ENCODE measurements around the gene RAB11FIP3. TPM values are rescaled to one million over a fixed set of nuclear protein-coding genes. Genes with fewer than 3 reads are reported as not detected.
A peak's percentile ranks its signal among the peaks of the same experiment; 100 is the strongest.
"Not testable (repeated sequence)": the region's sequence is repeated elsewhere in the genome, so short reads cannot be mapped to it uniquely, and the experiment has no call there.

RAB11FIP3 gene
- total RNA-seq, 1 donor from 2014 or later = 26.5 TPM

DNA sequence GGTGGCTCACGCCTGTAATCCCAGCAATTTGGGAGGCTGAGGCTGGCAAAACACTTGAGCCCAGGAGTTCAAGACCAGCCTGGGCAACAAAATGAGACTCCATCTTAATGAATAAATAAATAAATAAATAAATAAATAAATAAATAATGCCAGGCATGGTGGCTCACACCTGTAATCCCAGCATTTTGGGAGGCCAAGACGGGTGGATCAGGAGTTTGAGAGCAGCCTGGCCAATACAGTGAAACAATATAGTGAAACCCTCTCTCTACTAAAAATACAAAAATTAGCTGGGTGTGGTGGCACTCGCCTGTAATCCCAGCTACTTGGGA is 10.3 kb upstream of the RAB11FIP3 start:
- DNase-seq (ENCODE audit: low spot score in 2 of 2) = not testable (repeated sequence)

GRCh38 chr16:422179-422578 is 3.3 kb upstream of the RAB11FIP3 start:
- FAIRE-seq; DNase-seq (ENCODE audit: low spot score in 2 of 2): not testable (repeated sequence)

More for the DNA sequence above, 10.3 kb upstream of the RAB11FIP3 start:
- not testable (repeated sequence) for FAIRE-seq

DNA sequence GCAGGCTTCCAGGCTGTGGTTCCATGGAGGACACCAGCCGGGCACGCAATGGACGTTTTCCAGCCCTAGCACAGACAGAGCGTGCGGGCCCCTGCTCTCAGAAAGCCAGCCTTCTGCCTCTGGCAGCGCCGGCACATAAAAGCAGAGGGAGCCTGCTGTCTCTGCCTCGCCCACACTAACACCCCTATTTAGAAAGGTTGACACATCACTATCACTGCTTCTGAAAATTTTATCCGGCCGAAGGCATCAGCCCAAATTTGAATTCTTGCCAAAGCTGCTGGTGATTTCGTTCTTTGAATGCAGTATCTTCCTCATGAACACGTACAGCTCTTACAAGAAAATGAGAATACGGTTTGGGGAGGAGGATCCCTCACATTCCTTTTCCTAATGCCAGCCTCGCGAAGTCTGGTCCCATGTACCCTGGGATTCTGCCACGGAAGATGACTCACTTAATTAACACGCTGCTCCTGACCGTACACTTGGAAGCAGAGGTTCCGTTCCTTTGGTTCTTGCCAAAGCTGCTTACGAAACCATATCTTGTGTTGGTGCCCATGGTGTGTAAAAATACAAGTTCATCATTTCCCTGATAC is 1.3 kb upstream of the RAB11FIP3 start:
- FAIRE-seq (no peak), DNase-seq (ENCODE audit: low spot score in 2 of 2) (peak in 1 of 2 donors; percentile 63)

DNA sequence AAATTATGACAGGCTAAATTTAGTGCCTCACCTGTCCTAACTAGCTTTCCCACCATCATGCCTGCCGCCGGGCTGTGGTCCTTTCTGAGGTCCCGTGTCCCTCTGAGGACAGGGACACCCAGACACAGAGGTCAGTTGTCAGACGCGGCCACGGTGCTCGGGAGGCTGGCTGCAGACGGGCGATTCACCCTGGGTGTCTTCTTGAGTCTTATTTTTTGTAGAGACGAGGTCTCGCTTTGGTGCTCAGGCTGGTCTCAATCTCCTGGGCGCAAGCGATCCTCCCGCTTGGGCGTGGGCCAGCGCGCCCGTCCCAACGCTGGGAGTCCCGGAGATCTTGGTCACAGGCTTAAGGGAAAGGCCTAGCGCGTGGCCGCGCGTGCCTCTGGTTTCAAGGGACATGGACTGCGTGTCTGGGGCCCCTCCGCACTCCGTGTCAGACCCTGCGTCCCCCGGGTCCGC is 797 bp upstream of the RAB11FIP3 start:
- FAIRE-seq (no peak), DNase-seq (ENCODE audit: low spot score in 2 of 2) (no peak)

DNA sequence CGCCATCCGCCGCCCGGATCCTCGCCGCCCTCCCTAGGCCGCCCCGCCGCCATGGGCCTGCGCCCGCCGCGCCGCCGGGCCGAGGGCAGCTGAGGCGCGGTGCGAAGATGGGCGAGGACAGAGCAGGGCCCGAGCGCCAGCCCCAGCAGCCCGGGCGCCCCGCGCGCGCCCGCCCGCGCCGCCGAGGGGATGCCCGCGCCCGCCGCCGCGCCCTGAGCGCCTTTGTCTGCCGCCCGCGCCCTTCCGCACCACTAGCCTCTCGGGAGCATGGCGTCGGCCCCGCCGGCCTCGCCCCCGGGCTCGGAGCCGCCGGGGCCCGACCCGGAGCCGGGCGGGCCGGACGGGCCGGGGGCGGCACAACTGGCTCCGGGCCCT is 278 bp downstream of the RAB11FIP3 start:
- DNase-seq (ENCODE audit: low spot score in 2 of 2) = no peak

DNA sequence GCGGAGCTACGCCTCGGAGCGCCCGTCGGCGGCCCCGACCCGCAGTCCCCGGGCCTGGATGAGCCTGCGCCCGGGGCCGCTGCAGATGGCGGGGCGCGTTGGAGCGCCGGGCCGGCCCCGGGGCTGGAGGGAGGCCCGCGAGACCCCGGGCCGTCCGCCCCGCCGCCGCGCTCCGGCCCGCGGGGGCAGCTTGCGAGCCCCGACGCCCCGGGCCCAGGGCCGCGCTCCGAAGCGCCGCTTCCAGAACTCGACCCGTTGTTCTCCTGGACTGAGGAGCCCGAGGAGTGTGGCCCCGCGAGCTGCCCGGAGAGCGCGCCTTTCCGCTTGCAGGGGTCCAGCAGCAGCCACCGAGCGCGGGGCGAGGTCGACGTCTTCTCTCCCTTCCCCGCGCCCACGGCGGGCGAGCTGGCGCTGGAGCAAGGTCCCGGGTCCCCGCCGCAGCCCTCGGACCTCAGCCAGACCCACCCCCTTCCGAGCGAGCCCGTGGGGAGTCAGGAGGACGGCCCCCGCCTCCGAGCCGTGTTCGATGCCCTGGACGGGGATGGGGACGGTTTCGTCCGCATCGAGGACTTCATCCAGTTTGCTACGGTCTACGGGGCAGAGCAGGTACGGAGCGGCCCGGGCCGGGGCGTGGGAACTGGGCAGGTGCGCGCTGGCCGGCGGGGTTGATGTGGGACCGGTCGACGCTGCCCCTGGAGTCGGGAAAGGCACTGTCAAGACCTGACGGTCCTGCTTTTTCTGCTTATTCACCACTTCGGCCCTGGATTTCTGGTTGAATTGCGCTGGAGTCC is 861 bp downstream of the RAB11FIP3 start:
- DNase-seq (ENCODE audit: low spot score in 2 of 2) = no peak
- no peak for FAIRE-seq

More for the DNA sequence above, 278 bp downstream of the RAB11FIP3 start:
- FAIRE-seq = no peak

- FAIRE-seq (no peak), DNase-seq (ENCODE audit: low spot score in 2 of 2) (no peak)
Measured at GRCh38 chr16:426906-427249, 1.4 kb downstream of the RAB11FIP3 start.

- DNase-seq (ENCODE audit: low spot score in 2 of 2) (no peak), FAIRE-seq (no peak)
Measured at GRCh38 chr16:427250-427649, 1.8 kb downstream of the RAB11FIP3 start.

GRCh38 chr16:430904-431303 is 5.5 kb downstream of the RAB11FIP3 start:
- FAIRE-seq (no peak), DNase-seq (ENCODE audit: low spot score in 2 of 2) (no peak)

DNA sequence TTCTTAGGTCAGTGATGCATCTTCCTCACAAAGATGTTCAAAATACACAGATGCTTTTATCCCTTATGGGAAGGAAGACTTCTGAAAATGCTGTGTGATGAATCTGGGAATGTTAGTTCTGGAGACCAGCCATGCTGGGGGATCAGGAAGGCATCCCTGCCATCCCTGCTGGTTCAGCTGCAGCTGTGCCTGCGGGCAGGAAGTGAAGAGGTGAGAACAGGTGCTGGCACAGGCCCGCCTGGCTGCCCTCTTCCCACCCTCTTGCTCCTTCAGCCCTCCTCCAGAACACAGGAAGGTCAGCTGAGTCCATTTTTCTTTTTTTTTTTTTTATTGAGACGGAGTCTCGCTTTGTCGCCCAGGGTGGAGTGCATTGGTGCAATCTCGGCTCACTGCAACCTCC is 15.2 kb downstream of the RAB11FIP3 start:
- DNase-seq (ENCODE audit: low spot score in 2 of 2) (no peak), FAIRE-seq (no peak)

DNA sequence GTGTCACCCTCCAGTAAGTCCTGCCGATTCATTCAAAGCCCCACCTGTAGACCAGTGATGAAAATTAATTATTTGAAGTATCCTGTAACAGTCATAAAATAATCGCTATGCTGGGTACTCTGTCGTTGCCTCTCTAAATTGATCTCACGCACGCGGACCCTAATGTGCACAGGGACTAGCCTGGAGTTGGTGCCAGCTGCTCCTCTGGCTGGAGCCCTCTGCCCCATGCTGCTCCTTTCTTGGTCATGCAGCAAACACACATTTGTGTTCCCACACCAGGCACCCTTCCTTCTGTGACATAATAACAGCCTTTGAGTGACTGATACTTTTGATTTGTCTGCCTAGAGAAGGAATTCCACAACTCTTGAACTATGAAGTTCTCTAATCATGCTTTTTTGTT is 16.0 kb downstream of the RAB11FIP3 start:
- FAIRE-seq = no peak
- no peak for DNase-seq (ENCODE audit: low spot score in 2 of 2)

DNA sequence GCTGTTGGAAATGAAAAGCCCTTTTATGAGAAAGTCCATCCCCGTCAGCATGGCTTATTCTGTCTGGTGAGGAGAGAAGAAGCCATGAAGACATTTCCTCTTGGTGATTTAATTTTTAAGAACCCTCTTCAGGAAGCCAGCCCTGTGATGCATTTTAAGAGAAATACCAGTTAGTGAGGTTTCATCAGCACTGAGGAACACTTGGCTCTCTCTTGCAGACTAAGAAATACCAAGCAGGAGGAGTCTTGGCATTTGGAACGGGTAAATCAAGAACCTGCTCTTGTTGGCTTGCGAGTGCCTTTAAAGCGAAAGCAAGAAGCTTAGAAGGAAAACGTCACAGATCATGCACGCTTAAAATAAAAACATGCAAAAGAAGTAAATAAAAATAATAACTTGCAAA is 17.5 kb downstream of the RAB11FIP3 start:
- DNase-seq (ENCODE audit: low spot score in 2 of 2) (no peak), FAIRE-seq (no peak)

- DNase-seq (ENCODE audit: low spot score in 2 of 2) = no peak
- FAIRE-seq = no peak
Measured at GRCh38 chr16:444027-444426, 18.6 kb downstream of the RAB11FIP3 start.

DNA sequence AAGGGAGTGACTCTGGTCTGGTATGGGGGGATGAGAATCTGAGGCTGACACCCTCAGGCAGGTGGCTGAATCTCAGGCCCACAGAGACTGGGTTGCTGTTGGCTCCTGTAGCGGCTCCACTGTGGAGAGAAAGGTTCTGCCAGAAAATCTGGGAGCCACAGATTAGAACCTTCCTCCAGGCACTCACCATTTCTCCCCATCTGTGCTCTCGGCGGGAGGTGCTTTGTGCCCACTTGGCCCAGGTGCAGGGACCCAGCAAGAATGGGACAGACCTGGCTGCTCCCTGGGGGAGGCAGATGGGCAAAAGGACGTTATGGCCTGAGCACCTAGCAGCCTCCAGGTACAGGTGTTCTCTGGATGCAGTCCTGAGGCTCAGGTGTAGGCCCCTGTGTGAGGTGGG is 20.1 kb downstream of the RAB11FIP3 start:
- no peak for DNase-seq (ENCODE audit: low spot score in 2 of 2)

GRCh38 chr16:450385-450784 is 24.9 kb downstream of the RAB11FIP3 start:
- FAIRE-seq = no peak
- no peak for DNase-seq (ENCODE audit: low spot score in 2 of 2)

More for the DNA sequence above, 20.1 kb downstream of the RAB11FIP3 start:
- FAIRE-seq = no peak

DNA sequence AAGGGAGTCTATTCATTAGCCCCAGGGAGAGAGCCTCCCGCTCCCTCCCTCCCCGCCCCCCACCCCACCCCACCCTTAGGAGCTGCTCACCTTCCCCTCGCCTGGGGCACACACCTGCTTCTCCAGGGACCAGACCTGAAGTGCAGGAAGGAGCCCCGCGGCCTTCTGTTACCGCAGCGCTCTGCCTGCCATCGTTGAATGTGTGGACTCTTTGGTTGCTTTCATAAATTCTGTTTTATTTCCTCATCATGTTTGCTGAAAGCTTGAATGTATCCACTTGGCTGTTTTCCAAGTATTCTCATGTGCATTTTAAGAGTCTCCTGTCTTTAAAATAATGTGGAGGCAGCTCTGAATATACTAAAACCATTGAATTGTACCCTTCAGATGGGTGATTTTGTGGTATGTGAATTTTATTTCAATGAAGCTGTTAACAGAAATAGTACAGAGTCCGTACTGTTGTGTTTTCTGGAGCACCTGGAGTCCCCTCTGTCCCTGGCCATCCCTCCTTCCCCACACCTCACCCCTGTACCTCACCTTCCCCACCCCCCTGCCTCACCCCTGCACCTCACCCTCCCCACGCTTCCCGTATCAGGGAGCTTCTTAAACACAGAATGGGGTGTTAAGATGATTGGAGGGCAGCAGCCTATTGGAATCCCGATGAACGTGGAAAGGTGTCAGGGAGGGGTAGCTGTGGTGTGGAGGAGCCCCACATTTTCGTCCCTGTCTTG is 25.5 kb downstream of the RAB11FIP3 start:
- DNase-seq (ENCODE audit: low spot score in 2 of 2) (no peak), FAIRE-seq (no peak)

DNA sequence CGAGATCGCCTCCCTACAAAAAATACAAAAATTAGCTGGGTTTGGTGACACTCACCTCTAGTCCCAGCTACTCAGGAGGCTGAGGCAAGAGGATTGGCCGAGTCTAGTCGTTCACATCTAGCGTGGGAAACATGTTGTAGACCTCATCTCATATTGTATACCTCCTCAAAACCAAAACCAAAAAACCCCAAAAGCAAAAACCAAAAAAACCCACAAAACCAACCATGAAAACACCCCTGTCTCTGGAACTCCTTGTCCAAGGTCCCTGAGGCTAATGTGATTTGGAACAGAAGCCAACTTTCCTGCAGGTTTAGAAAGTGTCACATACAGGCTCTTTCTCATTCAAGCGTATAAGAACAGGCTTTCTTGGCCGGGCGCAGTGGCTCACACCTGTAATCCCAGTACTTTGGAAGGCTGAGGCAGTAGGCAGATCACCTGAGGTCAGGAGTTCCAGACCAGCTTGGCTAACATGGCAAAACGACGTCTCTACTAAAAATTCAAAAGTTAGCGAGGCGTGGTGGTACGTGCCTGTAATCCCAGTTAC is 29.0 kb downstream of the RAB11FIP3 start:
- FAIRE-seq = no peak
- no peak for DNase-seq (ENCODE audit: low spot score in 2 of 2)

DNA sequence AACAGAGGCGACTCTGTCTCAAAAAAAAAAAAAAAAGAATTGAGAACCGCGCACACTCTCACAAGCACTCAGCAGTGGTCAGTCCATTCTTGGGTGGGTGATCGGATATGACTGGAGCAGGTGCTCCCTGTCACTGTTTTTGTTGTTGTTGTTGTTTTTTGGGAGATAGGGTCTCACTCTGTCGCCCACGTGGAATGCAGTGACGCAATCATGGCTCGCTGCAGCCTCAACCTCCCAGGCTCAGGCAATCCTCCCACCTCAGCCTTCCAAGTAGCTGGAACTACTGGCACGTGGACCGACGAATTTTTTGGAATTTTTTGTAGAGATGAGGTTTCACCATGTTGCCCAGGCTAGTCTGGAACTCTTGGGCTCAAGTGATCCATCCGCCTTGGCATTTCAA is 30.0 kb downstream of the RAB11FIP3 start:
- DNase-seq (ENCODE audit: low spot score in 2 of 2) = no peak
- no peak for FAIRE-seq

- FAIRE-seq = no peak
- DNase-seq (ENCODE audit: low spot score in 2 of 2) = no peak
Measured at GRCh38 chr16:456891-457483, 31.5 kb downstream of the RAB11FIP3 start.

DNA sequence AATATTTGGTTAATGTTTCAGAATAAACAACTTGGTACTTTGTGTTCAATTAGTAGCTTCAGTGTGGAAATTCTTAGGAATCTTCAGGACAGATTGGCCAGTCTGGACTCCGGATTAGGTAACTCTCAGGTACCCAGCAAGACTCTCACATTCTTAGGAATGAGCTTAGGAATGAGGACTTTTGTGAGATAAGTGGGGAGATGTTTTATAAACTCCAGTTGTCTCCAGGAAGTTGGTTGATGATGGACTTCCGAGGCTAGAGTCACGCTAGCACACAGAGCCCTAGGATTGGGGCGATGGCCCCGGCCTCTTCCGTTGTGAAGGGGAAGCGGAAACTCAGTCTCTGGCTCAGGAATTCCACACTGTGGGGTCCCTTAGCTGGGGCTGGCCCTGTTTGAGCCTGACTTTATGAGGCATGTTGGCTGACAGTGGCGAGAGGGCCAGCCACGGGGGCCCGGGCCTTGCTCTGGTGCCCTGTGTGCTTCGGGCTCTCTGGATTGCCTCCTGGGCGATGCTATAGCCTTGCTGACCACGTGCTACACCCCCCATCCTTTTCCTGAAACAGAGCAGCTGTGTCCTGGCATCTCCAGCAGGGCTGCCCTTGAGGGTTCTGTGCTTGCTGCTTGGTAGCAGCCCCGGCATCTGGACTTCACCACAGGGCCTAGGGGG is 32.4 kb downstream of the RAB11FIP3 start:
- no peak for DNase-seq (ENCODE audit: low spot score in 2 of 2)
- FAIRE-seq = no peak
